Natural killer cell (primary cell): Measurements from ENCODE around the gene CHCT1. TPM values are rescaled to one million over a fixed set of nuclear protein-coding genes. Genes with fewer than 3 reads are reported as not detected.

Source experiments
- ATAC-seq, 3 donors: fragments of 150-1000 bp in 2 of 3; fragments of 200-7000 bp in 1 of 3; cut with Tn5 transposase; 1 replicate in 1 of 3; 2 replicates in 2 of 3; pipeline ENCODE4 v1.10.0; 2021; ENCODE audit warnings: mild to moderate bottlenecking in 2 of 3, moderate library complexity in 2 of 3
- DNase-seq, 2 donors: peaks; one replicate each; pipeline versions ENCODE4 v3.0.0 to v3.0.0-alpha.2; 2013 to 2021; ENCODE audit warnings: mixed read lengths in 1 of 2
- H3K27ac ChIP-seq: one replicate; pipeline ENCODE4 v1.5.1; 2013; ENCODE audit warnings: mild to moderate bottlenecking, low read length
- H3K27me3 ChIP-seq: one replicate; pipeline ENCODE4 v1.6.1; 2013; ENCODE audit warnings: low read length; ENCODE audit not compliant: control insufficient read depth, insufficient read depth
- H3K36me3 ChIP-seq: one replicate; pipeline ENCODE4 v1.6.1; 2013; ENCODE audit warnings: low read length; ENCODE audit not compliant: control insufficient read depth, insufficient read depth
- H3K4me1 ChIP-seq: one replicate; pipeline ENCODE4 v1.6.1; 2013; ENCODE audit warnings: low read length; ENCODE audit not compliant: control insufficient read depth, insufficient read depth
- H3K4me3 ChIP-seq: one replicate; pipeline ENCODE4 v1.5.1; 2013; ENCODE audit warnings: low read length
- H3K9me3 ChIP-seq: one replicate; pipeline ENCODE4 v1.6.1; 2013; ENCODE audit warnings: low read length; ENCODE audit not compliant: control insufficient read depth, insufficient read depth
- H3K27ac Mint-ChIP-seq, 2 donors: one replicate each; pipeline ENCODE4 v1.8.0; 2022; ENCODE audit warnings: mild to moderate bottlenecking in 2 of 2, mixed read lengths in 2 of 2, moderate library complexity in 1 of 2
- H3K27me3 Mint-ChIP-seq, 2 donors: one replicate each; pipeline ENCODE4 v1.8.0; 2022; ENCODE audit warnings: low read depth in 2 of 2, mixed read lengths in 2 of 2
- H3K36me3 Mint-ChIP-seq: one replicate; pipeline ENCODE4 v1.8.0; 2022; ENCODE audit warnings: mixed read lengths
- H3K4me1 Mint-ChIP-seq, 2 donors: one replicate each; pipeline ENCODE4 v1.8.0; 2022; ENCODE audit warnings: mixed read lengths in 2 of 2
- H3K4me3 Mint-ChIP-seq: one replicate; pipeline ENCODE4 v1.8.0; 2022; ENCODE audit warnings: mild to moderate bottlenecking, moderate library complexity, mixed read lengths
- H3K9me3 Mint-ChIP-seq, 2 donors: one replicate each; pipeline ENCODE4 v1.8.0; 2022; ENCODE audit warnings: mixed read lengths in 2 of 2
- CTCF ChIP-seq: fragments of 200-600 bp; IDR thresholded peaks from one replicate; pipeline ENCODE4 v1.8.0; 2022; ENCODE audit warnings: antibody characterized with exemption
- WGBS: methylation state at CpG from one replicate; pipeline ENCODE4 v1.1.7; 2013; ENCODE audit warnings: missing lambda C conversion rate; ENCODE audit not compliant: insufficient coverage; 5-methylcytosine and 5-hydroxymethylcytosine counted together
- intact Hi-C: fragments of 100-400 bp; cut with micrococcal nuclease; formaldehyde crosslinking; loops from one replicate; pipeline ENCODE4 v1.14.2; 2022
- total RNA-seq, 4 donors: library from RNA; stranded (reverse); fragments of 120-200 nt in 1 of 4; gene quantifications; one replicate each; pipeline versions ENCODE4 v1.2.3 to v1.2.4, GENCODE V29; 2013 to 2022

The CHCT1 gene
- total RNA-seq, 3 donors from 2014 or later (not counting 1 experiment from before 2014, with no cell fraction given) = not detected

- Histone ChIP-seq H3K4me1 (no peaks in the 10 kb centered on the region), H3K36me3 (peaks cover 22% of the 10 kb centered on the region), H3K4me3 (no peak overlapping the region), H3K27me3 (no peaks in the 10 kb centered on the region), H3K27ac (no peak overlapping the region), H3K9me3 (no peaks in the 10 kb centered on the region)
- Mint-ChIP-seq H3K9me3 (no peaks in the 10 kb centered on the region), H3K27ac (no peak overlapping the region), H3K36me3 (peaks cover 7% of the 10 kb centered on the region), H3K27me3 (no peaks in the 10 kb centered on the region), H3K4me3 (no peak overlapping the region), H3K4me1 (no peaks in the 10 kb centered on the region)
- DNase-seq (no peak), ATAC-seq (no peak)
- intact Hi-C loops = no loop called here
- no peak for TF ChIP-seq CTCF
- WGBS = 89% methylated on average over 4 of the region's 6 CpGs
Measured at GRCh38 chr17:60442271-60443173, 20.2 kb downstream of the CHCT1 start.

GRCh38 chr17:60443713-60444112, 21.4 kb downstream of the CHCT1 start:
- 94% methylated on average over 6 of the region's 6 CpGs for WGBS
- intact Hi-C loops = no loop called here
- Mint-ChIP-seq H3K4me1 (no peaks in the 10 kb centered on the region), H3K36me3 (peaks cover 11% of the 10 kb centered on the region), H3K27me3 (no peaks in the 10 kb centered on the region), H3K4me3 (no peak overlapping the region), H3K27ac (no peak overlapping the region), H3K9me3 (no peaks in the 10 kb centered on the region)
- TF ChIP-seq CTCF = no peak
- Histone ChIP-seq H3K4me3 (no peak overlapping the region), H3K27me3 (no peaks in the 10 kb centered on the region), H3K9me3 (no peaks in the 10 kb centered on the region), H3K4me1 (no peaks in the 10 kb centered on the region), H3K27ac (no peak overlapping the region), H3K36me3 (peaks cover 26% of the 10 kb centered on the region)
- DNase-seq (no peak), ATAC-seq (no peak)

GRCh38 chr17:60445144-60445543, 22.9 kb downstream of the CHCT1 start:
- no peaks in the 10 kb centered on the region for H3K9me3 Mint-ChIP-seq

More at GRCh38 chr17:60445144-60445543, 22.9 kb downstream of the CHCT1 start:
- Mint-ChIP-seq H3K27ac (no peak overlapping the region), H3K4me1 (no peaks in the 10 kb centered on the region), H3K27me3 (no peaks in the 10 kb centered on the region), H3K36me3 (peaks cover 16% of the 10 kb centered on the region), H3K4me3 (no peak overlapping the region)
- H3K27ac ChIP-seq = no peak overlapping the region
- no peak overlapping the region for H3K4me3 ChIP-seq
- H3K4me1 ChIP-seq = no peaks in the 10 kb centered on the region
- H3K27me3 ChIP-seq = no peaks in the 10 kb centered on the region
- peaks cover 31% of the 10 kb centered on the region for H3K36me3 ChIP-seq
- intact Hi-C loops = no loop called here
- no peak for TF ChIP-seq CTCF
- DNase-seq = no peak
- no peaks in the 10 kb centered on the region for H3K9me3 ChIP-seq
- ATAC-seq = no peak
